ENCODE results near the gene RUVBL1. TPM values are rescaled to one million over a fixed set of nuclear protein-coding genes. Genes with fewer than 3 reads are reported as not detected.
"Not testable (repeated sequence)": the region's sequence is repeated elsewhere in the genome, so short reads cannot be mapped to it uniquely, and the experiment has no call there.

Gene RUVBL1
- total RNA-seq: 28.7 TPM
- long read RNA-seq, transcript RUVBL1-201 (11 exons, 1,761 nt): major isoform, 89 of 156 reads
- long read RNA-seq, partial matches to known transcripts: 8 of 156 reads
- long read RNA-seq, other reads (novel, unspliced or antisense): 58 of 156 reads

- peak; percentile 99 for DNase-seq (ENCODE audit: low spot score)
These were observed at the start of gene RUVBL1 for GRCh38 chr3:128123538-128124368. Gene RUVBL1 (minus strand): TSS chr3:128123812. CDS start chr3:128123724, 88 bp downstream.

- no peak for DNase-seq (ENCODE audit: low spot score)
These were observed 49.6 kb upstream of the RUVBL1 start for GRCh38 chr3:128173200-128173599.

- no peak for DNase-seq (ENCODE audit: low spot score)
These were observed 47.4 kb upstream of the RUVBL1 start for GRCh38 chr3:128170866-128171516.

- DNase-seq (ENCODE audit: low spot score): no peak
These were observed 45.2 kb upstream of the RUVBL1 start for GRCh38 chr3:128168836-128169235.

- no peak for DNase-seq (ENCODE audit: low spot score)
These were observed 44.5 kb upstream of the RUVBL1 start for GRCh38 chr3:128167973-128168674.

- no peak for DNase-seq (ENCODE audit: low spot score)
These were observed 44.0 kb upstream of the RUVBL1 start for GRCh38 chr3:128167646-128167972.

GRCh38 chr3:128166971-128167453 is 43.4 kb upstream of the RUVBL1 start:
- no peak for DNase-seq (ENCODE audit: low spot score)

GRCh38 chr3:128163432-128163831 is 39.8 kb upstream of the RUVBL1 start:
- no peak for DNase-seq (ENCODE audit: low spot score)

- no peak for DNase-seq (ENCODE audit: low spot score)
These were observed 37.0 kb upstream of the RUVBL1 start for GRCh38 chr3:128160661-128161060.

GRCh38 chr3:128155616-128156360 is 32.2 kb upstream of the RUVBL1 start:
- DNase-seq (ENCODE audit: low spot score): no peak

- not testable (repeated sequence) for DNase-seq (ENCODE audit: low spot score)
These were observed 30.7 kb upstream of the RUVBL1 start for GRCh38 chr3:128154354-128154753.

- peak; percentile 95 for DNase-seq (ENCODE audit: low spot score)
These were observed 29.8 kb upstream of the RUVBL1 start, which contains the start of gene EEFSEC for GRCh38 chr3:128153156-128154041. Gene EEFSEC (plus strand): TSS chr3:128153481. CDS start chr3:128153508, 27 bp downstream.

GRCh38 chr3:128152419-128153155 is 29.0 kb upstream of the RUVBL1 start:
- DNase-seq (ENCODE audit: low spot score): no peak

- DNase-seq (ENCODE audit: low spot score): no peak
These were observed 28.2 kb upstream of the RUVBL1 start for GRCh38 chr3:128151758-128152274.

- no peak for DNase-seq (ENCODE audit: low spot score)
These were observed 26.0 kb upstream of the RUVBL1 start for GRCh38 chr3:128149650-128150049.

GRCh38 chr3:128146201-128146600 is 22.6 kb upstream of the RUVBL1 start:
- DNase-seq (ENCODE audit: low spot score): no peak

- DNase-seq (ENCODE audit: low spot score): no peak
These were observed 21.7 kb upstream of the RUVBL1 start for GRCh38 chr3:128145279-128145678.

- no peak for DNase-seq (ENCODE audit: low spot score)
These were observed 21.0 kb upstream of the RUVBL1 start for GRCh38 chr3:128144512-128145187.

All from mesenteric fat pad (tissue), 1 donor.